GM12878 (cell line): ENCODE results near the gene CHN2. TPM values are rescaled to one million over a fixed set of nuclear protein-coding genes. Genes with fewer than 3 reads are reported as not detected.

Source experiments
- ATAC-seq: fragments of 200-7000 bp; cut with Tn5 transposase; 3 replicates; pipeline ENCODE4 v1.9.1; 2020; ENCODE audit warnings: mild to moderate bottlenecking, moderate library complexity
- BruUV-seq: library from RNA; stranded (reverse); fragments of 400-500 nt; replicated peaks from 2 replicates; lab custom pipeline; 2021; lab: Mats Ljungman, UMichigan
- CTCF ChIA-PET: fragments of 300-600 bp; sonication (Branson Sonifier 250); formaldehyde crosslinking; extraction: SDS; loops from one replicate; lab custom pipeline; 2021; ENCODE audit warnings: inconsistent platforms; lab: Yijun Ruan, JAX
- POLR2A ChIA-PET: fragments of 350-600 bp; formaldehyde crosslinking; extraction: SDS; loops from one replicate; lab custom pipeline; 2021; ENCODE audit warnings: inconsistent platforms; lab: Charles Lee
- RAD21 ChIA-PET: fragments of 300-600 bp; sonication (Branson Sonifier 250); formaldehyde crosslinking; loops from one replicate; lab custom pipeline; 2023; ENCODE audit warnings: antibody characterized with exemption; ENCODE audit not compliant: unreplicated experiment; lab: Charles Lee
- SMC1A ChIA-PET: fragments of 300-600 bp; sonication (Branson Sonifier 250); formaldehyde crosslinking; loops from one replicate; lab custom pipeline; 2023; ENCODE audit not compliant: unreplicated experiment, uncharacterized antibody; lab: Charles Lee
- DNase-seq: peaks from one replicate; pipeline ENCODE4 v3.0.0-alpha.2; 2011; ENCODE audit warnings: low read depth, low spot score
- FAIRE-seq: peaks from 3 replicates; lab custom pipeline; 2011; peaks lifted over from hg19 to GRCh38; lab: Jason Lieb, UNC
- H2AFZ ChIP-seq: 2 replicates; pipeline ENCODE4 v1.6.0; 2011; ENCODE audit warnings: low read depth, low read length, control low read depth; ENCODE audit not compliant: control insufficient read depth
- H3K27ac ChIP-seq: 2 replicates; pipeline ENCODE4 v1.5.1; 2011; ENCODE audit warnings: control low read depth; ENCODE audit not compliant: control insufficient read depth, insufficient read depth
- H3K27me3 ChIP-seq, 2 experiments: replicated peaks in 1 of 2; 2 replicates each; pipeline versions ENCODE4 v1.6.0 to v1.6.1; 2011; ENCODE audit warnings: low read length in 1 of 2; ENCODE audit not compliant: control insufficient read depth in 2 of 2, insufficient read depth in 2 of 2
- H3K36me3 ChIP-seq, 2 experiments: 2 replicates each; pipeline ENCODE4 v1.5.1; 2011; ENCODE audit warnings: low read length in 1 of 2; ENCODE audit not compliant: control insufficient read depth in 2 of 2, insufficient read depth in 2 of 2
- H3K4me1 ChIP-seq: 2 replicates; pipeline ENCODE4 v1.6.1; 2011; ENCODE audit warnings: mild to moderate bottlenecking, low read length, moderate library complexity, mixed read lengths; ENCODE audit not compliant: control insufficient read depth, insufficient read depth
- H3K4me2 ChIP-seq: 2 replicates; pipeline ENCODE4 v1.6.0; 2011; ENCODE audit warnings: control low read depth; ENCODE audit not compliant: control insufficient read depth, insufficient read depth
- H3K4me3 ChIP-seq: fragments of 200-600 bp; sonication (generic); 2 replicates; pipeline ENCODE4 v1.5.1; 2016
- H3K79me2 ChIP-seq: 2 replicates; pipeline ENCODE4 v1.6.0; 2011; ENCODE audit warnings: low read length; ENCODE audit not compliant: control insufficient read depth, insufficient read depth
- H3K9ac ChIP-seq: 2 replicates; pipeline ENCODE4 v1.8.0; 2011; ENCODE audit warnings: low read length, control low read depth, mixed read lengths; ENCODE audit not compliant: control insufficient read depth, insufficient read depth
- H3K9me3 ChIP-seq: replicated peaks from 3 replicates; pipeline ENCODE4 v1.5.1; 2011; ENCODE audit warnings: mild to moderate bottlenecking, low read length; ENCODE audit not compliant: control insufficient read depth, insufficient read depth
- H4K20me1 ChIP-seq: 2 replicates; pipeline ENCODE4 v1.6.0; 2011; ENCODE audit not compliant: control insufficient read depth, insufficient read depth
- CHD1 ChIP-seq: IDR thresholded peaks from 2 replicates; pipeline ENCODE4 v1.6.1; 2012; ENCODE audit warnings: low read depth, low read length, improper control_type of control experiment
- JUNB ChIP-seq: IDR thresholded peaks from 2 replicates; pipeline ENCODE4 v1.6.1; 2016; ENCODE audit warnings: antibody characterized with exemption, mild to moderate bottlenecking
- MLLT1 ChIP-seq: fragments of 450-650 bp; IDR thresholded peaks from 2 replicates; pipeline ENCODE4 v1.6.1; 2016; ENCODE audit warnings: mild to moderate bottlenecking
- MTA3 ChIP-seq: IDR thresholded peaks from 2 replicates; pipeline ENCODE4 v1.6.1; 2012; ENCODE audit warnings: low read length, inconsistent platforms, borderline replicate concordance
- NFXL1 ChIP-seq: fragments of 450-650 bp; IDR thresholded peaks from 2 replicates; pipeline ENCODE4 v1.6.1; 2017; ENCODE audit warnings: antibody characterized with exemption, mild to moderate bottlenecking, borderline replicate concordance
- NR2F1 ChIP-seq: fragments of 450-650 bp; conservative IDR thresholded peaks from 2 replicates; pipeline ENCODE4 v1.6.1; 2017; ENCODE audit warnings: mild to moderate bottlenecking
- PAX5 ChIP-seq: IDR thresholded peaks from 2 replicates; pipeline ENCODE4 v1.6.1; 2011; ENCODE audit warnings: low read depth, low read length, borderline replicate concordance
- POLR2AphosphoS5 ChIP-seq: IDR thresholded peaks from 2 replicates; pipeline ENCODE4 v1.6.1; 2011; ENCODE audit warnings: mild to moderate bottlenecking, low read length, inconsistent platforms
- RAD21 ChIP-seq: IDR thresholded peaks from 2 replicates; pipeline ENCODE4 v1.6.1; 2011; ENCODE audit warnings: mild to moderate bottlenecking, low read depth, low read length, moderate library complexity; ENCODE audit not compliant: insufficient read depth
- RUNX3 ChIP-seq: IDR thresholded peaks from 2 replicates; pipeline ENCODE4 v1.6.1; 2012; ENCODE audit warnings: low read length, inconsistent platforms
- SMAD5 ChIP-seq: IDR thresholded peaks from 2 replicates; pipeline ENCODE4 v1.6.1; 2016; ENCODE audit warnings: antibody characterized with exemption, low read depth
- SUPT20H ChIP-seq: IDR thresholded peaks from 2 replicates; pipeline ENCODE4 v1.6.1; 2011; ENCODE audit warnings: low read depth, mild to moderate bottlenecking, low read length, moderate library complexity, borderline replicate concordance; ENCODE audit not compliant: control insufficient read depth
- ZBED1 ChIP-seq: IDR thresholded peaks from 2 replicates; pipeline ENCODE4 v1.6.1; 2016; ENCODE audit warnings: borderline replicate concordance
- ZBTB4 ChIP-seq: fragments of 450-650 bp; formaldehyde crosslinking; IDR thresholded peaks from 2 replicates; pipeline ENCODE4 v1.4.0; 2022; ENCODE audit warnings: mild to moderate bottlenecking, moderate library complexity
- WGBS: methylation state at CpG from one replicate; pipeline ENCODE4 v1.1.6; 2016; ENCODE audit warnings: low lambda C conversion rate; ENCODE audit not compliant: insufficient replicate concordance, insufficient coverage; ENCODE audit errors: missing lambda C conversion rate; 5-methylcytosine and 5-hydroxymethylcytosine counted together
- in situ Hi-C: fragments of 300-500 bp; cut with MboI; formaldehyde crosslinking; loops from 9 replicates; pipeline ENCODE4 v1.14.3; 2018; ENCODE audit warnings: mixed read lengths
- intact Hi-C: fragments of 100-400 bp; cut with micrococcal nuclease; formaldehyde crosslinking; loops from one replicate; pipeline ENCODE4 v1.14.2; 2022; ENCODE audit not compliant: unreplicated experiment
- polyA plus RNA-seq, 11 experiments: library from polyadenylated mRNA; depleted of rRNA in 4 of 11; unstranded in 6 of 11; stranded (reverse) in 5 of 11; fragments of >200 nt; fragmentation: Nextera tagmentation in 4 of 11; fragmentation: Illumina TruSeq in 1 of 11; extraction: Ambion mirVana in 4 of 11; extraction: Trizol in 1 of 11; gene quantifications; 1 replicate in 1 of 11; 2 replicates in 10 of 11; pipeline versions ENCODE4 v1.2.1 to v1.2.3, GENCODE V29; 2011 to 2016; ENCODE audit warnings: inconsistent platforms in 2 of 11, missing spikeins in 2 of 11, low read depth in 1 of 11
- total RNA-seq, 4 experiments: library from RNA; depleted of rRNA in 3 of 4; stranded (reverse); fragments of >200 nt in 3 of 4; fragmentation: Illumina TruSeq in 1 of 4; extraction: Trizol in 1 of 4; gene quantifications; 2 replicates each; pipeline versions ENCODE4 v1.2.1 to v1.2.3, GENCODE V29; 2013 to 2021
- TF ChIP-seq, protein P1 (sequence below): IDR thresholded peaks from 2 replicates; pipeline ENCODE4 v1.6.1; 2011; ENCODE audit warnings: low read depth, mild to moderate bottlenecking, low read length, moderate library complexity, borderline replicate concordance; ENCODE audit errors: extremely low read depth
- TF ChIP-seq, protein P2 (sequence below), 3 experiments: IDR thresholded peaks in 2 of 3; conservative IDR thresholded peaks in 1 of 3; 2 replicates each; pipeline ENCODE4 v1.5.1; 2011; ENCODE audit warnings: low read depth in 3 of 3, low read length in 3 of 3, mild to moderate bottlenecking in 3 of 3, control low read depth in 2 of 3, moderate library complexity in 2 of 3, inconsistent platforms in 1 of 3, mixed read lengths in 1 of 3; ENCODE audit not compliant: control insufficient read depth in 2 of 3, insufficient read depth in 1 of 3; ENCODE audit errors: extremely low read depth in 1 of 3

The CHN2 gene
- total and polyA plus RNA-seq, 10 of the 15 experiments (the other 5 are each of a cell fraction or from before 2014, with no cell fraction given), result 0.11 to 3.8 (median 0.37) TPM; not detected in 2

DNA sequence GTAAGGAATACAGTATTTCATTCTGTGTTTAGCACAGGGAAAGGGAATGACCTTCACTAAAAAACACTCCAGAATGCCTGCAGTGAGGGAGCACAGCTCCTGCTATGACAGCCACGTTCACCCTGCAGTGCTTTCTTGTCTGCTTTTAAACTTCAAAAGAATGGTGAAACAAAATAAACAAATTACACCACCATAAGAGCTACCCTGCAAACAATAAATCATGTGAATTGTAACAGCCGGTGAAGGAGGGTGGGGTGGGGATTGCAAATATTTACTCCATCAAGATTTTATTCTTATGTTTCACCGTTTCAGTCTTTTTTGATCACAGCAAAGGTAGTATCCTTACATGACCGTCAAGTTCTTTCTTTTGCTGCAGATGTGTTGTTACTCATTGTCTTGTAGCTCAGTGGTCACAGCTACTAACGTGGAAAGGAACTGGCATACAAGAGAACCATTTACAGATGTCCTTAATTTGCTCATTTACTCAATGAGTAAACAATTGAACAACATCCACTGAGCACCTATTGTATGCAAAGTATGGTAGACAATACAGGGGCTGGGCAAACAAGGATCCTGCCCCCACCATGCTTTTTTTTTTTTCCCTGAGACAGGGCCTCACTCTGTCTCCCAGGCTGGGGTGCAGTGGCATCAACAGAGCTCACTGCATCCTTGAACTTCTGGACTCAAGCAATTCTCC, 4.1 kb upstream of the CHN2 start (continued):
- TF ChIP-seq MLLT1, result no peak
- TF ChIP-seq NR2F1, result no peak
- TF ChIP-seq SMAD5, result no peak
- TF ChIP-seq RUNX3, result no peak
- no peak for TF ChIP-seq NFXL1
- TF ChIP-seq, protein P1, sequence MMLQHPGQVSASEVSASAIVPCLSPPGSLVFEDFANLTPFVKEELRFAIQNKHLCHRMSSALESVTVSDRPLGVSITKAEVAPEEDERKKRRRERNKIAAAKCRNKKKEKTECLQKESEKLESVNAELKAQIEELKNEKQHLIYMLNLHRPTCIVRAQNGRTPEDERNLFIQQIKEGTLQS, result no peak
- no peak for TF ChIP-seq RAD21

DNA sequence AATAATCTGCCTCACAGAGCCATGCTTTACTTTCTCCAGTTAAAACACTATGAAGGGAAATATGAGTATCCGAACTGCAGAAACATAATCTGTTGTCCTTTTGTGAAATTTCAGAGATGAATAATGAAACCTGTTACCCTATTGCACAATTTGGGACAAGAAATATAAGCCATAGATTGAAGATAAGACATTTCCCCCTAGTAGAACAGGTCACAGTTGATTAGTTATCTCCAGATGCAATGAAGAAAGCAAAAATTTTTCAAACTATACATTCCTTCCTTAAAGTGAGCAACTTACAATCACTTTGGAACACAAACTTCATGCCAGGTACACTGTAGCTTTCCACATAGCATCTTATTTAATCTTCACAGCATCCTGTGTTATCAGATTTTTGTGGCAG, 2.3 kb upstream of the CHN2 start:
- FAIRE-seq (no peak), DNase-seq (no peak), ATAC-seq (no peak)
- no TSS peak for BruUV-seq
- Histone ChIP-seq H3K79me2 (no peaks in the 10 kb centered on the region), H3K4me2 (no peak overlapping the region), H3K36me3 (no peaks in the 10 kb centered on the region), H4K20me1 (no peaks in the 10 kb centered on the region), H2AFZ (no peak overlapping the region), H3K4me3 (no peak overlapping the region), H3K9me3 (no peaks in the 10 kb centered on the region), H3K4me1 (no peaks in the 10 kb centered on the region), H3K9ac (no peak overlapping the region), H3K27me3 (peaks cover 3 to 11% of the 10 kb centered on the region in 2 experiments), H3K27ac (no peak overlapping the region)
- RAD21 ChIA-PET, result no interaction called here
- POLR2A ChIA-PET, result no interaction called here
- SMC1A ChIA-PET, result interaction anchor here (5.4 kb wide), 1 partner anchor 217 kb away, joined by 77 read pairs; no protein-coding TSS in a partner anchor
- intact Hi-C loops, result no loop called here
- in situ Hi-C loops, result loop anchor here (5.0 kb wide), 1 partner anchor 215 kb away; no protein-coding TSS in a partner anchor
- CTCF ChIA-PET, result interaction anchor here (1.3 to 4.4 kb wide), 2 partner anchors 117 to 216 kb away, joined by 3 to 112 read pairs; no protein-coding TSS in a partner anchor
- WGBS, result 0% methylated on average over 1 of the region's 1 CpG
- no peak for TF ChIP-seq MTA3
- TF ChIP-seq CHD1, result no peak
- TF ChIP-seq, protein P2, sequence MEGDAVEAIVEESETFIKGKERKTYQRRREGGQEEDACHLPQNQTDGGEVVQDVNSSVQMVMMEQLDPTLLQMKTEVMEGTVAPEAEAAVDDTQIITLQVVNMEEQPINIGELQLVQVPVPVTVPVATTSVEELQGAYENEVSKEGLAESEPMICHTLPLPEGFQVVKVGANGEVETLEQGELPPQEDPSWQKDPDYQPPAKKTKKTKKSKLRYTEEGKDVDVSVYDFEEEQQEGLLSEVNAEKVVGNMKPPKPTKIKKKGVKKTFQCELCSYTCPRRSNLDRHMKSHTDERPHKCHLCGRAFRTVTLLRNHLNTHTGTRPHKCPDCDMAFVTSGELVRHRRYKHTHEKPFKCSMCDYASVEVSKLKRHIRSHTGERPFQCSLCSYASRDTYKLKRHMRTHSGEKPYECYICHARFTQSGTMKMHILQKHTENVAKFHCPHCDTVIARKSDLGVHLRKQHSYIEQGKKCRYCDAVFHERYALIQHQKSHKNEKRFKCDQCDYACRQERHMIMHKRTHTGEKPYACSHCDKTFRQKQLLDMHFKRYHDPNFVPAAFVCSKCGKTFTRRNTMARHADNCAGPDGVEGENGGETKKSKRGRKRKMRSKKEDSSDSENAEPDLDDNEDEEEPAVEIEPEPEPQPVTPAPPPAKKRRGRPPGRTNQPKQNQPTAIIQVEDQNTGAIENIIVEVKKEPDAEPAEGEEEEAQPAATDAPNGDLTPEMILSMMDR (IDR thresholded peaks at IDR 0.05 in 2 of 3, conservative IDR thresholded peaks at IDR 0.05 in 1 of 3; ENCODE audit: control insufficient read depth in 2 of 3, extremely low read depth in 1 of 3, insufficient read depth in 1 of 3, low read depth in 3 of 3, low read length in 3 of 3), result no peak
- no peak for TF ChIP-seq ZBTB4
- no peak for TF ChIP-seq SUPT20H
- no peak for TF ChIP-seq JUNB
- TF ChIP-seq ZBED1, result no peak
- TF ChIP-seq PAX5, result no peak
- no peak for TF ChIP-seq POLR2AphosphoS5
